Measurements from ENCODE around the gene IER3IP1.

- TF ChIP-seq CTCF (IDR thresholded peaks at IDR 0.05; ENCODE audit: insufficient read depth, low read depth, low read length), result no peak
- TF ChIP-seq EZH2 (IDR thresholded peaks at IDR 0.05; ENCODE audit: insufficient read depth, low read length), result no peak
These were observed 774 bp downstream of the IER3IP1 start for GRCh38 chr18:47175283-47175897.

Measured in astrocyte (in vitro differentiated cells and primary cell).